Measurements from ENCODE around the gene IFNA10. TPM values are rescaled to one million over a fixed set of nuclear protein-coding genes. Genes with fewer than 3 reads are reported as not detected.
"Not testable (repeated sequence)": the region's sequence is repeated elsewhere in the genome, so short reads cannot be mapped to it uniquely, and the experiment has no call there.

IFNA10 gene
- total RNA-seq, result not detected

GRCh38 chr9:21207043-21207442 lies at the start of gene IFNA10:
TSS of gene IFNA10 (minus strand) at chr9:21207143. CDS start at chr9:21207097, 46 bp downstream.
- ATAC-seq; H3K9me3 Mint-ChIP-seq; H3K4me3 Mint-ChIP-seq; H3K27me3 Mint-ChIP-seq; H3K4me1 Mint-ChIP-seq (ENCODE audit: low read depth); intact Hi-C loops (cut with micrococcal nuclease); H3K36me3 Mint-ChIP-seq (ENCODE audit: low read depth); DNase-seq; H3K27ac Mint-ChIP-seq: not testable (repeated sequence)
- CTCF ChIA-PET, result interaction anchor here (1.2 kb wide), 1 partner anchor 12 kb away, joined by 4 read pairs; no protein-coding TSS in a partner anchor
- POLR2A ChIA-PET, result interaction anchor here (1.2 kb wide), 1 partner anchor 28 kb away, joined by 3 read pairs; no protein-coding TSS in a partner anchor

- ChIA-PET POLR2A (no interaction called here), CTCF (interaction anchor here (0.8 to 1.3 kb wide), 2 partner anchors 59 to 62 kb away, joined by 3 read pairs; no protein-coding TSS in a partner anchor)
- Mint-ChIP-seq H3K27ac (no peak overlapping the region), H3K36me3 (ENCODE audit: low read depth) (no peaks in the 10 kb centered on the region), H3K4me1 (ENCODE audit: low read depth) (peaks cover 5% of the 10 kb centered on the region), H3K4me3 (no peak overlapping the region), H3K27me3 (peaks cover 3% of the 10 kb centered on the region), H3K9me3 (no peaks in the 10 kb centered on the region)
- TF ChIP-seq CTCF (IDR thresholded peaks at IDR 0.05), result no peak
- intact Hi-C loops (cut with micrococcal nuclease), result no loop called here
- DNase-seq, result no peak
- ATAC-seq, result no peak
Measured at GRCh38 chr9:21255538-21256212, 48.7 kb upstream of the IFNA10 start.

- peak; percentile 37 for DNase-seq
- Mint-ChIP-seq H3K4me1 (ENCODE audit: low read depth) (peaks cover 5% of the 10 kb centered on the region), H3K27ac (no peak overlapping the region), H3K4me3 (no peak overlapping the region), H3K9me3 (no peaks in the 10 kb centered on the region), H3K27me3 (peaks cover 3% of the 10 kb centered on the region), H3K36me3 (ENCODE audit: low read depth) (no peaks in the 10 kb centered on the region)
- ChIA-PET CTCF (interaction anchor here (0.7 to 4.5 kb wide), 33 partner anchors 9 to 538 kb away, joined by 3 to 37 read pairs (median 4); no protein-coding TSS in a partner anchor), POLR2A (interaction anchor here (0.7 kb wide), 1 partner anchor 153 kb away, joined by 3 read pairs; no protein-coding TSS in a partner anchor)
- ATAC-seq, result peak; percentile 67
- TF ChIP-seq CTCF (IDR thresholded peaks at IDR 0.05), result peak; percentile 56
- intact Hi-C loops (cut with micrococcal nuclease), result no loop called here
Measured at GRCh38 chr9:21252721-21253547, 46.0 kb upstream of the IFNA10 start.

- CTCF ChIA-PET, result interaction anchor here (0.9 to 4.5 kb wide), 12 partner anchors 12 to 182 kb away, joined by 3 to 37 read pairs (median 5); partner anchors contain the start of gene IFNA14
- no peak for TF ChIP-seq CTCF (IDR thresholded peaks at IDR 0.05)
- ATAC-seq, result no peak
Measured at GRCh38 chr9:21251638-21252037, 44.7 kb upstream of the IFNA10 start.

GRCh38 chr9:21251190-21251589 lies 44.2 kb upstream of the IFNA10 start:
- ATAC-seq, result no peak
- ChIA-PET POLR2A (no interaction called here), CTCF (interaction anchor here (0.9 to 4.5 kb wide), 8 partner anchors 11 to 183 kb away, joined by 3 to 37 read pairs (median 6); partner anchors contain the start of gene IFNA14)
- Mint-ChIP-seq H3K4me3 (no peak overlapping the region), H3K27me3 (peaks cover 3% of the 10 kb centered on the region), H3K4me1 (ENCODE audit: low read depth) (peaks cover 5% of the 10 kb centered on the region), H3K36me3 (ENCODE audit: low read depth) (no peaks in the 10 kb centered on the region), H3K9me3 (no peaks in the 10 kb centered on the region), H3K27ac (no peak overlapping the region)
- TF ChIP-seq CTCF (IDR thresholded peaks at IDR 0.05), result no peak
- intact Hi-C loops (cut with micrococcal nuclease), result no loop called here
- no peak for DNase-seq

More at GRCh38 chr9:21251638-21252037, 44.7 kb upstream of the IFNA10 start:
- DNase-seq, result no peak
- Mint-ChIP-seq H3K4me3 (no peak overlapping the region), H3K4me1 (ENCODE audit: low read depth) (peaks cover 5% of the 10 kb centered on the region), H3K27me3 (peaks cover 3% of the 10 kb centered on the region), H3K27ac (no peak overlapping the region), H3K36me3 (ENCODE audit: low read depth) (no peaks in the 10 kb centered on the region), H3K9me3 (no peaks in the 10 kb centered on the region)
- POLR2A ChIA-PET, result no interaction called here
- intact Hi-C loops (cut with micrococcal nuclease), result no loop called here

All from activated CD8-positive, alpha-beta T cell treated with anti-CD3 and anti-CD28 coated beads for 36 hours (primary cell).